ENCODE data around the gene CASKIN2. TPM values are rescaled to one million over a fixed set of nuclear protein-coding genes. Genes with fewer than 3 reads are reported as not detected.

Gene CASKIN2
- total and polyA plus RNA-seq, 4 donors, result 2.3 to 12.1 (median 8.6) TPM

- DNase-seq (ENCODE audit: low spot score), result no peak
- H3K27me3 ChIP-seq (ENCODE audit: control insufficient read depth in 4 of 4, insufficient read depth in 4 of 4, low read length in 3 of 4), result no peaks in the 10 kb centered on the region
- TF ChIP-seq REST (IDR thresholded peaks at IDR 0.05) (no peak), HNF4A (conservative IDR thresholded peaks at IDR 0.05) (no peak), TAF1 (conservative IDR thresholded peaks at IDR 0.05) (no peak), EGR1 (IDR thresholded peaks at IDR 0.05; ENCODE audit: low read depth in 2 of 2) (no peak), HNF4G (IDR thresholded peaks at IDR 0.05) (no peak), GABPA (IDR thresholded peaks at IDR 0.05 in 1 of 2, conservative IDR thresholded peaks at IDR 0.05 in 1 of 2) (no peak), ZBTB33 (IDR thresholded peaks at IDR 0.05) (no peak), CTCF (IDR thresholded peaks at IDR 0.05; ENCODE audit: low read depth, low read length, missing input control) (no peak), SP1 (IDR thresholded peaks at IDR 0.05) (no peak), FOXA2 (IDR thresholded peaks at IDR 0.05) (no peak), NR2F2 (IDR thresholded peaks at IDR 0.05) (no peak), JUND (IDR thresholded peaks at IDR 0.05) (no peak), FOXA1 (IDR thresholded peaks at IDR 0.05) (no peak)
- WGBS, result 87% methylated on average over 8 of the region's 8 CpGs
- H3K4me1 ChIP-seq (ENCODE audit: control insufficient read depth in 4 of 4, insufficient read depth in 4 of 4, low read length in 3 of 4), result peaks cover 9 to 41% (median 22%) of the 10 kb centered on the region in 4 donors
- no peak overlapping the region for H3K4me3 ChIP-seq (ENCODE audit: low read depth in 1 of 3, low read length in 3 of 3)
- no peak overlapping the region for H3K9ac ChIP-seq (ENCODE audit: low read depth in 1 of 2, low read length in 2 of 2)
- no peak overlapping the region for H3K27ac ChIP-seq (ENCODE audit: low read depth in 1 of 2, low read length in 2 of 2)
- H3K36me3 ChIP-seq (ENCODE audit: control insufficient read depth in 4 of 4, insufficient read depth in 3 of 4, low read depth in 1 of 4, low read length in 3 of 4), result peaks cover 0 to 3% (median 2%) of the 10 kb centered on the region in 4 donors
- no peaks in the 10 kb centered on the region for H3K9me3 ChIP-seq (ENCODE audit: control insufficient read depth in 4 of 4, low read length in 3 of 4)
Observed at GRCh38 chr17:75542229-75542628, 26.9 kb upstream of the CASKIN2 start.

- H3K27me3 ChIP-seq (ENCODE audit: control insufficient read depth in 4 of 4, insufficient read depth in 4 of 4, low read length in 3 of 4), result no peaks in the 10 kb centered on the region
- peaks cover 0 to 2% (median 0%) of the 10 kb centered on the region in 4 donors for H3K36me3 ChIP-seq (ENCODE audit: control insufficient read depth in 4 of 4, insufficient read depth in 3 of 4, low read depth in 1 of 4, low read length in 3 of 4)
- WGBS, result 64% methylated on average over 4 of the region's 4 CpGs
- H3K4me3 ChIP-seq (ENCODE audit: low read depth in 1 of 3, low read length in 3 of 3), result no peak overlapping the region
- no peak overlapping the region for H3K9ac ChIP-seq (ENCODE audit: low read depth in 1 of 2, low read length in 2 of 2)
- H3K27ac ChIP-seq (ENCODE audit: low read depth in 1 of 2, low read length in 2 of 2), result no peak overlapping the region
- DNase-seq (ENCODE audit: low spot score), result no peak
- H3K4me1 ChIP-seq (ENCODE audit: control insufficient read depth in 4 of 4, insufficient read depth in 4 of 4, low read length in 3 of 4), result peaks cover 9 to 41% (median 22%) of the 10 kb centered on the region in 4 donors
- no peaks in the 10 kb centered on the region for H3K9me3 ChIP-seq (ENCODE audit: control insufficient read depth in 4 of 4, low read length in 3 of 4)
- TF ChIP-seq EGR1 (IDR thresholded peaks at IDR 0.05; ENCODE audit: low read depth in 2 of 2) (no peak), HNF4A (conservative IDR thresholded peaks at IDR 0.05) (no peak), JUND (IDR thresholded peaks at IDR 0.05) (no peak), GABPA (IDR thresholded peaks at IDR 0.05 in 1 of 2, conservative IDR thresholded peaks at IDR 0.05 in 1 of 2) (no peak), MAX (IDR thresholded peaks at IDR 0.05) (no peak), SP1 (IDR thresholded peaks at IDR 0.05) (no peak), YY1 (IDR thresholded peaks at IDR 0.05) (no peak), FOXA2 (IDR thresholded peaks at IDR 0.05) (no peak), ZBTB33 (IDR thresholded peaks at IDR 0.05) (no peak), TAF1 (conservative IDR thresholded peaks at IDR 0.05) (no peak), ATF3 (IDR thresholded peaks at IDR 0.05) (no peak), FOXA1 (IDR thresholded peaks at IDR 0.05) (no peak), HNF4G (IDR thresholded peaks at IDR 0.05) (no peak), CTCF (IDR thresholded peaks at IDR 0.05; ENCODE audit: low read depth, low read length, missing input control) (no peak), RXRA (IDR thresholded peaks at IDR 0.05) (no peak), NR2F2 (IDR thresholded peaks at IDR 0.05) (no peak)
Observed at GRCh38 chr17:75540923-75541503, 25.7 kb upstream of the CASKIN2 start.

Measured in liver (tissue), 9 donors.